Activated CD4-positive, alpha-beta memory T cell treated with anti-CD3 and anti-CD28 coated beads, Interleukin-2, amount 10 ng/mL, durations not matched to agents 7 days and 5 days (primary cell): Measurements from ENCODE around the gene FRS3. TPM values are rescaled to one million over a fixed set of nuclear protein-coding genes. Genes with fewer than 3 reads are reported as not detected.

Experiments used
- CTCF ChIA-PET: fragments of 350-600 bp; sonication (Branson Sonifier 250); formaldehyde crosslinking; loops from one replicate; lab custom pipeline; 2021; ENCODE audit warnings: antibody characterized with exemption, inconsistent platforms; lab: Charles Lee
- POLR2A ChIA-PET: fragments of 350-600 bp; sonication (Branson Sonifier 250); formaldehyde crosslinking; loops from one replicate; lab custom pipeline; 2021; ENCODE audit warnings: antibody characterized with exemption; lab: Charles Lee
- DNase-seq: peaks from one replicate; pipeline ENCODE4 v3.0.0-alpha.2; 2020
- H3K27ac Mint-ChIP-seq: one replicate; pipeline ENCODE4 v1.8.0; 2021; ENCODE audit warnings: mild to moderate bottlenecking, mixed read lengths
- H3K27me3 Mint-ChIP-seq: one replicate; pipeline ENCODE4 v1.8.0; 2021; ENCODE audit warnings: mixed read lengths
- H3K36me3 Mint-ChIP-seq: one replicate; pipeline ENCODE4 v1.8.0; 2021; ENCODE audit warnings: low read depth, mixed read lengths
- H3K4me1 Mint-ChIP-seq: one replicate; pipeline ENCODE4 v1.8.0; 2021; ENCODE audit warnings: mixed read lengths
- H3K4me3 Mint-ChIP-seq: one replicate; pipeline ENCODE4 v1.8.0; 2021; ENCODE audit warnings: mild to moderate bottlenecking, mixed read lengths
- H3K9me3 Mint-ChIP-seq: one replicate; pipeline ENCODE4 v1.8.0; 2021; ENCODE audit warnings: mixed read lengths
- total RNA-seq, 2 experiments: library from RNA; stranded (reverse); gene quantifications; one replicate each; pipeline ENCODE4 v1.2.3, GENCODE V29; 2021

The FRS3 gene
- total RNA-seq: 1 to 10 TPM; 4.0 to 4.2 TPM

- peak within 1 kb of the TSS; percentile 87 for H3K4me3 Mint-ChIP-seq
- H3K27ac Mint-ChIP-seq: peak within 1 kb of the TSS; percentile 73
- peaks cover 3% of the 10 kb centered on the region for H3K36me3 Mint-ChIP-seq
- H3K27me3 Mint-ChIP-seq: peaks cover 15% of the 10 kb centered on the region
- no peaks in the 10 kb centered on the region for H3K9me3 Mint-ChIP-seq
- peaks cover 23% of the 10 kb centered on the region for H3K4me1 Mint-ChIP-seq
- CTCF ChIA-PET: interaction anchor here (0.5 to 13.2 kb wide), 11 partner anchors 17 to 961 kb away, joined by 3 to 266 read pairs (median 3); partner anchors contain the start of genes BYSL, MED20, TAF8 and TFEB
- peak; percentile 99 for DNase-seq
- POLR2A ChIA-PET: interaction anchor here (1.0 kb wide), 1 partner anchor 269 kb away, joined by 6 read pairs; no protein-coding TSS in a partner anchor
These were observed at the start of gene FRS3 for GRCh38 chr6:41779788-41780550. Gene FRS3, minus strand, starts transcription at chr6:41779900. Its CDS starts 2,913 bp downstream, at chr6:41776987.

GRCh38 chr6:41826343-41827022, 46.8 kb upstream of the FRS3 start:
- H3K27ac Mint-ChIP-seq: no peak overlapping the region
- ChIA-PET CTCF (no interaction called here), POLR2A (no interaction called here)
- H3K36me3 Mint-ChIP-seq: no peaks in the 10 kb centered on the region
- H3K4me3 Mint-ChIP-seq: no peak overlapping the region
- H3K27me3 Mint-ChIP-seq: no peaks in the 10 kb centered on the region
- H3K4me1 Mint-ChIP-seq: no peaks in the 10 kb centered on the region
- DNase-seq: no peak
- no peaks in the 10 kb centered on the region for H3K9me3 Mint-ChIP-seq

- Mint-ChIP-seq H3K27me3 (no peaks in the 10 kb centered on the region), H3K4me1 (no peaks in the 10 kb centered on the region), H3K9me3 (no peaks in the 10 kb centered on the region), H3K36me3 (no peaks in the 10 kb centered on the region), H3K27ac (no peak overlapping the region), H3K4me3 (no peak overlapping the region)
- ChIA-PET CTCF (no interaction called here), POLR2A (no interaction called here)
- no peak for DNase-seq
These were observed 45.2 kb upstream of the FRS3 start for GRCh38 chr6:41824571-41825569.

GRCh38 chr6:41823178-41823577, 43.5 kb upstream of the FRS3 start:
- Mint-ChIP-seq H3K36me3 (no peaks in the 10 kb centered on the region), H3K4me3 (no peak overlapping the region), H3K27ac (no peak overlapping the region), H3K4me1 (no peaks in the 10 kb centered on the region), H3K27me3 (no peaks in the 10 kb centered on the region), H3K9me3 (no peaks in the 10 kb centered on the region)
- CTCF ChIA-PET: interaction anchor here (0.9 kb wide), 2 partner anchors 24 to 36 kb away, joined by 3 to 6 read pairs; partner anchors contain the start of gene TOMM6
- POLR2A ChIA-PET: no interaction called here
- no peak for DNase-seq

- CTCF ChIA-PET: no interaction called here
- H3K36me3 Mint-ChIP-seq: no peaks in the 10 kb centered on the region
- POLR2A ChIA-PET: no interaction called here
- no peaks in the 10 kb centered on the region for H3K4me1 Mint-ChIP-seq
- H3K4me3 Mint-ChIP-seq: no peak overlapping the region
- DNase-seq: no peak
- no peaks in the 10 kb centered on the region for H3K27me3 Mint-ChIP-seq
- no peaks in the 10 kb centered on the region for H3K9me3 Mint-ChIP-seq
- no peak overlapping the region for H3K27ac Mint-ChIP-seq
These were observed 42.3 kb upstream of the FRS3 start for GRCh38 chr6:41822021-41822420.

- no peak overlapping the region for H3K27ac Mint-ChIP-seq
- H3K4me1 Mint-ChIP-seq: no peaks in the 10 kb centered on the region
- CTCF ChIA-PET: interaction anchor here (1.0 kb wide), 1 partner anchor 283 kb away, joined by 3 read pairs; no protein-coding TSS in a partner anchor
- no peak overlapping the region for H3K4me3 Mint-ChIP-seq
- H3K27me3 Mint-ChIP-seq: no peaks in the 10 kb centered on the region
- POLR2A ChIA-PET: no interaction called here
- H3K9me3 Mint-ChIP-seq: no peaks in the 10 kb centered on the region
- no peaks in the 10 kb centered on the region for H3K36me3 Mint-ChIP-seq
- DNase-seq: no peak
These were observed 41.6 kb upstream of the FRS3 start for GRCh38 chr6:41821266-41821665.

GRCh38 chr6:41818271-41819054, 38.8 kb upstream of the FRS3 start:
- DNase-seq: no peak
- no peak overlapping the region for H3K4me3 Mint-ChIP-seq
- CTCF ChIA-PET: interaction anchor here (0.6 to 0.8 kb wide), 2 partner anchors 14 to 753 kb away, joined by 3 read pairs; no protein-coding TSS in a partner anchor
- no peak overlapping the region for H3K27ac Mint-ChIP-seq
- no peaks in the 10 kb centered on the region for H3K27me3 Mint-ChIP-seq
- no peaks in the 10 kb centered on the region for H3K9me3 Mint-ChIP-seq
- POLR2A ChIA-PET: no interaction called here
- H3K4me1 Mint-ChIP-seq: no peaks in the 10 kb centered on the region
- no peaks in the 10 kb centered on the region for H3K36me3 Mint-ChIP-seq

- H3K27ac Mint-ChIP-seq: no peak overlapping the region
- DNase-seq: no peak
- ChIA-PET CTCF (interaction anchor here (1.1 kb wide), 1 partner anchor 29 kb away, joined by 4 read pairs; no protein-coding TSS in a partner anchor), POLR2A (no interaction called here)
- H3K9me3 Mint-ChIP-seq: no peaks in the 10 kb centered on the region
- H3K36me3 Mint-ChIP-seq: no peaks in the 10 kb centered on the region
- no peaks in the 10 kb centered on the region for H3K4me1 Mint-ChIP-seq
- H3K27me3 Mint-ChIP-seq: no peaks in the 10 kb centered on the region
- no peak overlapping the region for H3K4me3 Mint-ChIP-seq
These were observed 35.9 kb upstream of the FRS3 start for GRCh38 chr6:41815587-41815986.

GRCh38 chr6:41814629-41815028, 34.9 kb upstream of the FRS3 start:
- Mint-ChIP-seq H3K4me3 (no peak overlapping the region), H3K4me1 (no peaks in the 10 kb centered on the region), H3K27me3 (no peaks in the 10 kb centered on the region), H3K9me3 (no peaks in the 10 kb centered on the region), H3K27ac (no peak overlapping the region), H3K36me3 (no peaks in the 10 kb centered on the region)
- ChIA-PET POLR2A (interaction anchor here (1.6 kb wide), 1 partner anchor 27 kb away, joined by 3 read pairs; the partner anchor contains the start of gene TOMM6), CTCF (interaction anchor here (1.2 kb wide), 1 partner anchor 27 kb away, joined by 3 read pairs; the partner anchor contains the start of gene TOMM6)
- DNase-seq: no peak

GRCh38 chr6:41813956-41814355, 34.3 kb upstream of the FRS3 start:
- Mint-ChIP-seq H3K9me3 (no peaks in the 10 kb centered on the region), H3K27me3 (no peaks in the 10 kb centered on the region), H3K4me3 (no peak overlapping the region), H3K4me1 (no peaks in the 10 kb centered on the region), H3K36me3 (no peaks in the 10 kb centered on the region), H3K27ac (no peak overlapping the region)
- POLR2A ChIA-PET: interaction anchor here (1.6 kb wide), 1 partner anchor 27 kb away, joined by 3 read pairs; the partner anchor contains the start of gene TOMM6
- no peak for DNase-seq
- CTCF ChIA-PET: interaction anchor here (1.2 kb wide), 1 partner anchor 26 kb away, joined by 3 read pairs; the partner anchor contains the start of gene TOMM6

GRCh38 chr6:41813469-41813868, 33.8 kb upstream of the FRS3 start:
- H3K9me3 Mint-ChIP-seq: no peaks in the 10 kb centered on the region
- no peak for DNase-seq
- H3K4me3 Mint-ChIP-seq: no peak overlapping the region
- no peaks in the 10 kb centered on the region for H3K36me3 Mint-ChIP-seq
- CTCF ChIA-PET: interaction anchor here (1.2 kb wide), 1 partner anchor 26 kb away, joined by 3 read pairs; the partner anchor contains the start of gene TOMM6
- no peak overlapping the region for H3K27ac Mint-ChIP-seq
- POLR2A ChIA-PET: interaction anchor here (1.6 kb wide), 1 partner anchor 26 kb away, joined by 3 read pairs; the partner anchor contains the start of gene TOMM6
- no peaks in the 10 kb centered on the region for H3K27me3 Mint-ChIP-seq
- H3K4me1 Mint-ChIP-seq: no peaks in the 10 kb centered on the region
